Brain microvascular endothelial cell (primary cell): ENCODE results near the gene CNTRL.
"Not testable (repeated sequence)": the region's sequence is repeated elsewhere in the genome, so short reads cannot be mapped to it uniquely, and the experiment has no call there.

Experiments used
- DNase-seq: peaks from one replicate; pipeline ENCODE4 v3.0.0-alpha.2; 2020
- H3K27ac ChIP-seq: fragments of 250-450 bp; sonication (Bioruptor Pico); 2 replicates; pipeline ENCODE4 v1.5.1; 2020; ENCODE audit warnings: mild to moderate bottlenecking, moderate library complexity
- H3K27me3 ChIP-seq: fragments of 250-450 bp; sonication (Bioruptor Pico); replicated peaks from 2 replicates; pipeline ENCODE4 v1.5.1; 2020; ENCODE audit warnings: mild to moderate bottlenecking
- H3K36me3 ChIP-seq: fragments of 250-450 bp; sonication (Bioruptor Pico); replicated peaks from 2 replicates; pipeline ENCODE4 v1.5.1; 2020; ENCODE audit warnings: mild to moderate bottlenecking
- H3K4me3 ChIP-seq: 2 replicates; pipeline ENCODE4 v1.5.1; 2011; ENCODE audit warnings: low read depth, mild to moderate bottlenecking, control low read depth, low read length, moderate library complexity
- CTCF ChIP-seq: IDR thresholded peaks from 2 replicates; pipeline ENCODE4 v1.5.1; 2011; ENCODE audit warnings: low read depth, mild to moderate bottlenecking, moderate library complexity, low read length, control low read depth, inconsistent platforms; ENCODE audit errors: missing control alignments
- in situ Hi-C: cut with HindIII; loops from 2 replicates; pipeline ENCODE4 v1.10.0; 2017; ENCODE audit warnings: low sequenced_read_pairs, low pct_ligation_motif_present

The CNTRL gene

GRCh38 chr9:121074370-121075250, at the start of gene CNTRL:
TSS of gene CNTRL (plus strand) at chr9:121074955. CDS start at chr9:121088327, 13,372 bp downstream.
- H3K36me3 ChIP-seq, result no peaks in the 10 kb centered on the region
- H3K4me3 ChIP-seq, result peak within 1 kb of the TSS; percentile 81
- peak within 1 kb of the TSS; percentile 89 for H3K27ac ChIP-seq
- no peaks in the 10 kb centered on the region for H3K27me3 ChIP-seq
- peak; percentile 83 for DNase-seq
- peak; percentile 4 for TF ChIP-seq CTCF
- in situ Hi-C loops, result no loop called here

- Histone ChIP-seq H3K27me3 (no peaks in the 10 kb centered on the region), H3K27ac (no peak overlapping the region), H3K4me3 (no peak overlapping the region), H3K36me3 (no peaks in the 10 kb centered on the region)
- peak; percentile 14 for DNase-seq
- no peak for TF ChIP-seq CTCF
- in situ Hi-C loops, result no loop called here
These were observed 48.5 kb upstream of the CNTRL start for GRCh38 chr9:121026260-121026691.

GRCh38 chr9:121026768-121027167, 48.0 kb upstream of the CNTRL start:
- Histone ChIP-seq H3K27ac (no peak overlapping the region), H3K36me3 (no peaks in the 10 kb centered on the region), H3K27me3 (no peaks in the 10 kb centered on the region), H3K4me3 (no peak overlapping the region)
- in situ Hi-C loops, result no loop called here
- no peak for TF ChIP-seq CTCF
- DNase-seq, result no peak

- in situ Hi-C loops, DNase-seq, H3K36me3 ChIP-seq, H3K27me3 ChIP-seq, H3K27ac ChIP-seq, H3K4me3 ChIP-seq: not testable (repeated sequence)
These were observed 46.5 kb upstream of the CNTRL start for GRCh38 chr9:121028285-121028684.

- no peaks in the 10 kb centered on the region for H3K36me3 ChIP-seq
- no peak for DNase-seq
- no peak for TF ChIP-seq CTCF
- in situ Hi-C loops, result no loop called here
- no peak overlapping the region for H3K27ac ChIP-seq
- H3K27me3 ChIP-seq, result no peaks in the 10 kb centered on the region
- H3K4me3 ChIP-seq, result no peak overlapping the region
These were observed 45.3 kb upstream of the CNTRL start for GRCh38 chr9:121029469-121029868.

- no peaks in the 10 kb centered on the region for H3K36me3 ChIP-seq
- no peaks in the 10 kb centered on the region for H3K27me3 ChIP-seq
- in situ Hi-C loops, result no loop called here
- TF ChIP-seq CTCF, result no peak
- no peak overlapping the region for H3K4me3 ChIP-seq
- DNase-seq, result no peak
- H3K27ac ChIP-seq, result no peak overlapping the region
These were observed 40.2 kb upstream of the CNTRL start for GRCh38 chr9:121034529-121034928.

- in situ Hi-C loops, H3K27me3 ChIP-seq, H3K27ac ChIP-seq, H3K4me3 ChIP-seq, DNase-seq, H3K36me3 ChIP-seq: not testable (repeated sequence)
These were observed 39.0 kb upstream of the CNTRL start for GRCh38 chr9:121035717-121036116.
